GDM1 (cell line): ENCODE data around the gene HSCB.
A peak's percentile ranks its signal among the peaks of the same experiment; 100 is the strongest.
"Not testable (repeated sequence)": the region's sequence is repeated elsewhere in the genome, so short reads cannot be mapped to it uniquely, and the experiment has no call there.

Source experiments
- DNase-seq: peaks from one replicate; lab custom pipeline; 2025; lab: John Stamatoyannopoulos, UW

The HSCB gene

GRCh38 chr22:28791124-28791523, 49.3 kb downstream of the HSCB start:
- no peak for DNase-seq

GRCh38 chr22:28791841-28792490, 50.1 kb downstream of the HSCB start:
- DNase-seq, result no peak

- no peak for DNase-seq
Observed at GRCh38 chr22:28792491-28793383, 50.9 kb downstream of the HSCB start.

GRCh38 chr22:28793976-28794584, 52.2 kb downstream of the HSCB start:
- no peak for DNase-seq

GRCh38 chr22:28795071-28795693, 53.3 kb downstream of the HSCB start:
- no peak for DNase-seq

- no peak for DNase-seq
Observed at GRCh38 chr22:28795932-28796856, 54.4 kb downstream of the HSCB start.

- no peak for DNase-seq
Observed at GRCh38 chr22:28798810-28799605, 57.2 kb downstream of the HSCB start.

GRCh38 chr22:28799606-28800307, 57.9 kb downstream of the HSCB start:
- DNase-seq, result no peak

GRCh38 chr22:28800308-28801041, 58.6 kb downstream of the HSCB start, which contains the start of gene XBP1:
TSS of gene XBP1 (minus strand) at chr22:28800569.
- DNase-seq, result peak; percentile 95

- DNase-seq, result peak; percentile 59
Observed at GRCh38 chr22:28801845-28802594, 60.2 kb downstream of the HSCB start.

- DNase-seq, result peak; percentile 30
Observed at GRCh38 chr22:28802595-28803123, 60.8 kb downstream of the HSCB start.

GRCh38 chr22:28805426-28805825, 63.6 kb downstream of the HSCB start:
- not testable (repeated sequence) for DNase-seq
